MCF 10A (cell line): ENCODE results near the gene NANOS1. TPM values are rescaled to one million over a fixed set of nuclear protein-coding genes. Genes with fewer than 3 reads are reported as not detected.

ENCODE experiments used
- BruUV-seq: library from RNA; stranded (reverse); fragments of 400-500 nt; replicated peaks from 2 replicates; lab custom pipeline; 2021; lab: Mats Ljungman, UMichigan
- CTCF ChIA-PET: fragments of 300-600 bp; sonication (Branson Sonifier 250); formaldehyde crosslinking; extraction: SDS; loops from one replicate; lab custom pipeline; 2021; ENCODE audit warnings: antibody characterized with exemption, inconsistent platforms; lab: Yijun Ruan, JAX
- POLR2A ChIA-PET: fragments of 300-600, 350-650 bp; sonication (Branson Sonifier 250); formaldehyde crosslinking; extraction: SDS; loops from one replicate; lab custom pipeline; 2020; ENCODE audit warnings: antibody characterized with exemption, inconsistent platforms; lab: Yijun Ruan, JAX
- DNase-seq: peaks from one replicate; pipeline ENCODE4 v3.0.0-alpha.2; 2018; ENCODE audit not compliant: unreplicated experiment
- H3K27ac Mint-ChIP-seq: one replicate; pipeline ENCODE4 v1.8.0; 2022; ENCODE audit warnings: mild to moderate bottlenecking, low read depth, mixed read lengths; ENCODE audit not compliant: unreplicated experiment
- H3K27me3 Mint-ChIP-seq: one replicate; pipeline ENCODE4 v1.8.0; 2022; ENCODE audit warnings: mixed read lengths; ENCODE audit not compliant: insufficient read depth, unreplicated experiment
- H3K36me3 Mint-ChIP-seq: one replicate; pipeline ENCODE4 v1.8.0; 2022; ENCODE audit warnings: mild to moderate bottlenecking, moderate library complexity, mixed read lengths; ENCODE audit not compliant: insufficient read depth, unreplicated experiment
- H3K4me1 Mint-ChIP-seq: one replicate; pipeline ENCODE4 v1.8.0; 2022; ENCODE audit warnings: mixed read lengths; ENCODE audit not compliant: insufficient read depth, unreplicated experiment
- H3K4me3 Mint-ChIP-seq: one replicate; pipeline ENCODE4 v1.8.0; 2022; ENCODE audit warnings: mild to moderate bottlenecking, moderate library complexity, mixed read lengths; ENCODE audit not compliant: unreplicated experiment
- H3K9me3 Mint-ChIP-seq: one replicate; pipeline ENCODE4 v1.8.0; 2022; ENCODE audit warnings: mixed read lengths; ENCODE audit not compliant: unreplicated experiment
- intact Hi-C: fragments of 100-400 bp; cut with micrococcal nuclease; formaldehyde crosslinking; loops from 2 replicates; pipeline ENCODE4 v1.14.1; 2022
- total RNA-seq: library from RNA; stranded (reverse); gene quantifications from 2 replicates; pipeline ENCODE4 v1.2.3, GENCODE V29; 2022
- TF ChIP-seq, protein P1 (sequence below): fragments of 200-600 bp; IDR thresholded peaks from one replicate; pipeline ENCODE4 v1.8.0; 2022; ENCODE audit warnings: antibody characterized with exemption, mild to moderate bottlenecking; ENCODE audit not compliant: unreplicated experiment

The NANOS1 gene
- total RNA-seq, 1 experiment from 2014 or later, result 2.2 TPM

DNA sequence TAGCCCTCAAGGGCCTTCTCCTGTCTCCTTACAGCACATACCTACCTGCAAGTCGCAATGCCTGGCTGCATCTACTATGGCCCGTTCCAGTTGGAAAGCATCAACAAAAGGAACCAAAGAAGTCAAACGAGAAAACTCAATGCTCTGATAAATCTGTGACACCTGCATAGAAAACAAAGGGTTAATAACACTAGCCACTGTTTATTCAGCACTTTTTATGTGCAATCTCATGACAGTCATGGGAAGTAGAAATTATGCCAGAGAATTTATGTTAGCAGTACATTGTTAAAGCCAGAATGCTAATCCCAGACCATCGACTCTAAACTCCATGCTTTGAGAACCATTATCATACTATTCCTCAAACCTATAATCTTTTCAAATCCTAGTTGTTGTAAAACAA is 30.0 kb downstream of the NANOS1 start:
- Mint-ChIP-seq H3K27me3 (no peaks in the 10 kb centered on the region), H3K36me3 (peaks cover 98% of the 10 kb centered on the region), H3K27ac (no peak overlapping the region), H3K4me1 (no peaks in the 10 kb centered on the region), H3K4me3 (no peak overlapping the region), H3K9me3 (no peaks in the 10 kb centered on the region)
- ChIA-PET CTCF (interaction anchor here (0.6 kb wide), 1 partner anchor 198 kb away, joined by 3 read pairs; no protein-coding TSS in a partner anchor), POLR2A (interaction anchor here (1.0 to 1.6 kb wide), 3 partner anchors 11 to 20 kb away, joined by 3 to 5 read pairs (median 3); partner anchors contain the start of gene EIF3A)
- TF ChIP-seq, protein P1, sequence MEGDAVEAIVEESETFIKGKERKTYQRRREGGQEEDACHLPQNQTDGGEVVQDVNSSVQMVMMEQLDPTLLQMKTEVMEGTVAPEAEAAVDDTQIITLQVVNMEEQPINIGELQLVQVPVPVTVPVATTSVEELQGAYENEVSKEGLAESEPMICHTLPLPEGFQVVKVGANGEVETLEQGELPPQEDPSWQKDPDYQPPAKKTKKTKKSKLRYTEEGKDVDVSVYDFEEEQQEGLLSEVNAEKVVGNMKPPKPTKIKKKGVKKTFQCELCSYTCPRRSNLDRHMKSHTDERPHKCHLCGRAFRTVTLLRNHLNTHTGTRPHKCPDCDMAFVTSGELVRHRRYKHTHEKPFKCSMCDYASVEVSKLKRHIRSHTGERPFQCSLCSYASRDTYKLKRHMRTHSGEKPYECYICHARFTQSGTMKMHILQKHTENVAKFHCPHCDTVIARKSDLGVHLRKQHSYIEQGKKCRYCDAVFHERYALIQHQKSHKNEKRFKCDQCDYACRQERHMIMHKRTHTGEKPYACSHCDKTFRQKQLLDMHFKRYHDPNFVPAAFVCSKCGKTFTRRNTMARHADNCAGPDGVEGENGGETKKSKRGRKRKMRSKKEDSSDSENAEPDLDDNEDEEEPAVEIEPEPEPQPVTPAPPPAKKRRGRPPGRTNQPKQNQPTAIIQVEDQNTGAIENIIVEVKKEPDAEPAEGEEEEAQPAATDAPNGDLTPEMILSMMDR, result no peak
- intact Hi-C loops, result no loop called here
- DNase-seq, result no peak
- BruUV-seq, result no TSS peak

- peaks cover 98% of the 10 kb centered on the region for H3K36me3 Mint-ChIP-seq
- no peak overlapping the region for H3K4me3 Mint-ChIP-seq
- H3K27ac Mint-ChIP-seq, result no peak overlapping the region
- ChIA-PET POLR2A (interaction anchor here (1.6 kb wide), 1 partner anchor 11 kb away, joined by 3 read pairs; no protein-coding TSS in a partner anchor), CTCF (no interaction called here)
- H3K27me3 Mint-ChIP-seq, result no peaks in the 10 kb centered on the region
- DNase-seq, result no peak
- BruUV-seq, result no TSS peak
- H3K4me1 Mint-ChIP-seq, result no peaks in the 10 kb centered on the region
- intact Hi-C loops, result no loop called here
- H3K9me3 Mint-ChIP-seq, result no peaks in the 10 kb centered on the region
- TF ChIP-seq, protein P1, result no peak
Observed at GRCh38 chr10:119060107-119060506, 30.6 kb downstream of the NANOS1 start.

DNA sequence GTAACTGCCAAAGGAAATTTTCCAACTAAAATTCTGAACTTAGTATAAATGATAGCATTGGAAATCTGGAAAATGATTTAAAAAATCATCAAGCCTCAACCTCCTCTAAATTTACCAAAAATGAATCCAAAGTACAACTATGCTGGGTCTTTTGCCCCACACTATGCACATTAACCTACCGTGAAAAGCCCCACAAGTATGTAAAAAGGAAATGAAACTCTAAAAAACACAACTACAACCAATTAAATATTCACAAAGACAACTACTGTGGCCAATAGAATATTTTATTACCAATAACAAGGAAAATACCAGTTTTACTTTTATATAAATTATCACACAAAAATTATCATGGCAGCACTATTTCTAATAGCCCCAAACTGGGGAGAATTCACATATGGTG is 31.8 kb downstream of the NANOS1 start:
- Mint-ChIP-seq H3K36me3 (peaks cover 99% of the 10 kb centered on the region), H3K4me1 (no peaks in the 10 kb centered on the region), H3K27ac (no peak overlapping the region), H3K27me3 (no peaks in the 10 kb centered on the region), H3K4me3 (no peak overlapping the region), H3K9me3 (no peaks in the 10 kb centered on the region)
- intact Hi-C loops, result no loop called here
- no TSS peak for BruUV-seq
- DNase-seq, result no peak
- ChIA-PET CTCF (interaction anchor here (0.6 kb wide), 1 partner anchor 47 kb away, joined by 3 read pairs; no protein-coding TSS in a partner anchor), POLR2A (no interaction called here)
- TF ChIP-seq, protein P1, result no peak

DNA sequence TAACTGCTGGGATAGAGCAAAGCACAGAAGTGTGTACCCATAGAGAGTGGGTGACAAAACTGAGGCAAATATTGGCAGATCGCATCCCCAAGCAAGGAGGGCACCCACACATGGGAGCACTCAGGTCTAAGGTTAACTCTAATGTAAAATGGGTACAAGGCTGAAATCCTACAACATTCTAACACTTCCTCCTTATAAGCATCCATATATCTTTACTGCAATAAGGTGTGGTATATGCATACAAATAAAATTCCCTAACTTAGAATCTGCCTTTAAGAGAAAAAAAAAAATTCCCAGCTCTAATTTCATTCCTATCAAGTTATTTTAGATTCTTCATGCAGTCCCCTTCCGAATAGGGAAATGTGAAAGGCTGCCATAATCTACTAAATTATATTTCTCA is 32.4 kb downstream of the NANOS1 start:
- intact Hi-C loops, result no loop called here
- no peak overlapping the region for H3K27ac Mint-ChIP-seq
- ChIA-PET CTCF (interaction anchor here (0.6 to 1.4 kb wide), 2 partner anchors 9 to 47 kb away, joined by 3 read pairs; no protein-coding TSS in a partner anchor), POLR2A (no interaction called here)
- H3K4me3 Mint-ChIP-seq, result no peak overlapping the region
- no TSS peak for BruUV-seq
- no peaks in the 10 kb centered on the region for H3K4me1 Mint-ChIP-seq
- H3K27me3 Mint-ChIP-seq, result no peaks in the 10 kb centered on the region
- no peaks in the 10 kb centered on the region for H3K9me3 Mint-ChIP-seq
- no peak for DNase-seq
- TF ChIP-seq, protein P1, result no peak
- H3K36me3 Mint-ChIP-seq, result peaks cover 99% of the 10 kb centered on the region
